Measurements from ENCODE around the gene OPN4.
A peak's percentile ranks its signal among the peaks of the same experiment; 100 is the strongest.

Gene OPN4

DNA sequence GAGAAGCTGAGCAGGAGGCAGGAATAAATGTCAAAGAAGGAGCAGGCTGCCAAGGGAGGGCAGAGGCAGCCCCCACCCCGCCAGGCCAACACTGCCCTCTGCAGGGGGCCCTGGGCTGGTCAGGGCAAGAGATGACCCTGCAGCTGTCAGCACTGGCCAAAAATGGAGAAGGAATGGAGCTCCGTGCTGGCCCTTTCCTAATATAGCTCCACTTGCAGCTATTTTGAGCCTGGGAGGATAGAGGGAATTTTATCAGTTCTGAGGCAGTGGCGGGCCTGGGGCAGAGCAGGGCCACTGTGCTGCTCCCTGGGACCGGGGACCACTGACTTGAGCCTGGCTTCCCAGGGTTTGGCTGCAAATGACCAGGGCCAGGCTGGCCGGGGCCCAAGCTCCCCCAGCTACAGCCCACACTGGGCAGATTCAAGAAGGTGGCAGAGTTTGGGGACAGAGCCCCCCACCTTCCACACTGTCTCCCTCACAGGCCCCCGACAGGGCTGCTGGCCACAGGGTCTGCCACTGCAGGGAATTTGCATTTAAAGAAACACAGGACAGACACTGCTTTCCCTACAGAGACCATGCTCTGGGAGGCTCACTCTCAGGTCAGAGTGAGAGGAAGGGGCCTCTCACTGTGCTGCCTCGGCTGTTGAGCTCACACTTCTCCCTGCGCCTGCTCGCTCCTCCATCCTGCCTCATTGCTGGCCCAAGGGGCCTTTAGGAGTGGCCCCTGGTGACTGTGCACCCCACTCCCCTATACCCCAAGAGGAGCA is 30.2 kb downstream of the OPN4 start:
- TF ChIP-seq, protein P1, sequence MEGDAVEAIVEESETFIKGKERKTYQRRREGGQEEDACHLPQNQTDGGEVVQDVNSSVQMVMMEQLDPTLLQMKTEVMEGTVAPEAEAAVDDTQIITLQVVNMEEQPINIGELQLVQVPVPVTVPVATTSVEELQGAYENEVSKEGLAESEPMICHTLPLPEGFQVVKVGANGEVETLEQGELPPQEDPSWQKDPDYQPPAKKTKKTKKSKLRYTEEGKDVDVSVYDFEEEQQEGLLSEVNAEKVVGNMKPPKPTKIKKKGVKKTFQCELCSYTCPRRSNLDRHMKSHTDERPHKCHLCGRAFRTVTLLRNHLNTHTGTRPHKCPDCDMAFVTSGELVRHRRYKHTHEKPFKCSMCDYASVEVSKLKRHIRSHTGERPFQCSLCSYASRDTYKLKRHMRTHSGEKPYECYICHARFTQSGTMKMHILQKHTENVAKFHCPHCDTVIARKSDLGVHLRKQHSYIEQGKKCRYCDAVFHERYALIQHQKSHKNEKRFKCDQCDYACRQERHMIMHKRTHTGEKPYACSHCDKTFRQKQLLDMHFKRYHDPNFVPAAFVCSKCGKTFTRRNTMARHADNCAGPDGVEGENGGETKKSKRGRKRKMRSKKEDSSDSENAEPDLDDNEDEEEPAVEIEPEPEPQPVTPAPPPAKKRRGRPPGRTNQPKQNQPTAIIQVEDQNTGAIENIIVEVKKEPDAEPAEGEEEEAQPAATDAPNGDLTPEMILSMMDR (IDR thresholded peaks at IDR 0.05; ENCODE audit: low read depth, low read length), result peak; percentile 39
- no peak for DNase-seq (ENCODE audit: extremely low read depth, low read depth)

DNA sequence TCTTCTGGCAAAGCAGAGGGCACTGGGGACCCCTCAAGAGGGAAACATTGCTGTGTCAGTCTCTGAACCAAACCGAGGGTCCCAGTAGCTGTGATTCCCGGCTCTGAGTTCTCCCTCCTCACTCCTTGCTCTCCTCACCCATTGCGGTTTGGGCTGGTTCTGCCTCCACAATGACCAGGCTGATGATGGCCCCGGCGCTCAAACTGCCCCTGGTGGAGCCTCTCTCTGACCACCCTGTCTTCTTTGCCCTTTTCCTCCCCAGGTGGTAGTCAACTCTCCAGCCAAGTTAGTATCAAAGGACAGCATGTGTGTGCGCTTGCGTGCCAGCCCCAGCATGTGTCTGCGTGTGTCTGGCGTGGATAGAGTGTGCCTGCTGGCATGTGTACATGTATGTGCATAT is 31.1 kb downstream of the OPN4 start:
- no peak for DNase-seq (ENCODE audit: extremely low read depth, low read depth)
- TF ChIP-seq, protein P1 (IDR thresholded peaks at IDR 0.05; ENCODE audit: low read depth, low read length), result no peak

DNA sequence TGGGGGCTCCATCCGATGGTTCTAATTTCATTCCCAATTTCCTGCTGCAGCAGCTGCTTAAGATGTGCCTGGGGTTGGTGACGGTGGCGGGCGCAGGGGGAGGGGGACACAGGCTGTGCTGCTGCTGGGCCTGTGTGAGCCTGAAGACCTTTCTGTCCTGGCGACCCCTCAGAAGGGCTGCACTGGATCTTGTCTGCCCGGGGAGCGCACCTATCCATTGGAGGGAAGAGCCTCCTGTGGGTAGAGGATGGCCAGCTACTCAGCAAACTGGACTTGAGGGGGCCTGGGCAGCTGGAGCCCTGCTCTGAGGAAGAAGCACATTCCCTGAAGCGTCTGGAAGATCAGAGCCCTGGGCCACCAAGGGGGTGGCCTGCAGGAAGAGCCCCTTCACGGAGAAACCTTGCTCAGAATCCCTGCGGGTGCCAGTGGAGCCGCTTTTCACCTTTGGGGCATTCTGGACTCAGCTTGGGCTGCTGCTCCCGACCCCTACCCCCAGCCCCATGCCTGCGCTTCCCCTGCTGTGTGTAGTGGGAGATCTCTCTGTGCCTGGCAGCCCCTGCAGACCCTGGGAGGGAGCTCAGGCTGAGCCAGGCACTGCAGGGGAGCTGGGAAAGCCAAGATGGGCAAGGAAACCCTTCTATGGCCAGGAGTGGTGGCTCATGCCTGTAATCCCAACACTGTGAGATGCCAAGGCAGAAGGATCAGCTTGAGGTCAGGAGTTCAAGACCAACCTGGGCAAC is 31.7 kb downstream of the OPN4 start:
- TF ChIP-seq, protein P1 (IDR thresholded peaks at IDR 0.05; ENCODE audit: low read depth, low read length), result no peak
- no peak for DNase-seq (ENCODE audit: extremely low read depth, low read depth)

DNA sequence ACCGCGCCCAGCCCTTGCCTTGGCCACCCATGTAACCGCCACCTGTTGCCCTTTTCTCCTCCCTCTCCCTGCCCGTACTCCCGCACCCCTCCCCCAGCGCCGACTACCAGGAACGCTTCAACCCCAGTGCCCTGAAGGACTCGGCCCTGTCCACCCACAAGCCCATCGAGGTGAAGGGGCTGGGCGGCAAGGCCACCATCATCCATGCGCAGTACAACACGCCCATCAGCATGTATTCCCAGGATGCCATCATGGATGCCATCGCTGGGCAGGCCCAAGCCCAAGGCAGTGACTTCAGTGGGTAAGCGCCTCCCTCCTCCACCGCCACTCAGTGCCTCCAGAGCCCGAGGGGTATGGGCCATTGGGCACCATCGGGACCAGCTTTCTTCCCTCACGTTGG is 32.6 kb downstream of the OPN4 start:
- TF ChIP-seq, protein P1 (IDR thresholded peaks at IDR 0.05; ENCODE audit: low read depth, low read length), result no peak
- no peak for DNase-seq (ENCODE audit: extremely low read depth, low read depth)

DNA sequence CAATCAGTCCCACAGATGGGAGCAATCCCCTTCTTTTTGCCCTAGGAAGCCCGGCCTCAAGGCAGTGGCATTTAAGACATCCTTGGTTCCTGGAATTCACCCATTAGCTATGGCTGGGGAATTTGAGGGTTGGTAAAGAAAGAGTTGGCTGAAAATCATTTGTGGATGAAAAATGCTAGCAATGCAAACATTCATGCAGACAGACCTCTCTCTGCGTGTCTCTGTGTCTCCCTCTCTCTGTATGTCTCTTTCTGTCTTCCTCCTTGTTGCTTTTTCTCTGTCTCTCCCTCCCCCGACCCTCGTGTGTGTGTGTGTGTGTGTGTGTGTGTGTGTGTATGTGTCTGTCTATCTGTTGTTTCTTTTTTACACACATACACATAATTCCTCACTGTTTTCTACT is 33.4 kb downstream of the OPN4 start:
- DNase-seq (ENCODE audit: extremely low read depth, low read depth), result peak; percentile 56
- TF ChIP-seq, protein P1 (IDR thresholded peaks at IDR 0.05; ENCODE audit: low read depth, low read length), result no peak

DNA sequence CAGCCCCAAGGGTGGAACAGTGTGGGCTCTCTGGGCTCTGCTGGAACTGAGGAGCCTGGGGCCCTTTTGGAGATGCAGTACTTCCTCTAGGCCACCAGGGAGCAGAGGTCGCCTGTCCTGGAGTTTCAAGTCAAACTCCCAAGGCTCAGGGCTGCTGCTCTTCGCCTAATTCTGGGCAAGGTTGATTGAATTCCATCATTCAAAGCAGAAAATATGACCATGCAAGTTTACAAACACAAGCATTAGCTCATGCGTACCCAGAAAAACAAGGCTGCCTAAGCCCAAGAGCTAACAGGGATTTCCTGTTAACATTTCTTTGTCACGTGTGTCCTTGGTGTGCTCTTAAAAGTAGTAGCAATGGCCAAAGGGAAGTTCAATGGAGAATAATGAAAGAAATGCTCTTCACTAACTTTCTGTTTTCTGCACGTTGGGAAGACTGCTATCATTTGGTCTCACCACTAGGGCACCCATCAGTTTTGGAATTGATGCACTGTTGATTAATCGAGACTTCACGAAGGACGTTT is 34.1 kb downstream of the OPN4 start:
- DNase-seq (ENCODE audit: extremely low read depth, low read depth), result peak; percentile 53
- TF ChIP-seq, protein P1 (IDR thresholded peaks at IDR 0.05; ENCODE audit: low read depth, low read length), result peak; percentile 78

DNA sequence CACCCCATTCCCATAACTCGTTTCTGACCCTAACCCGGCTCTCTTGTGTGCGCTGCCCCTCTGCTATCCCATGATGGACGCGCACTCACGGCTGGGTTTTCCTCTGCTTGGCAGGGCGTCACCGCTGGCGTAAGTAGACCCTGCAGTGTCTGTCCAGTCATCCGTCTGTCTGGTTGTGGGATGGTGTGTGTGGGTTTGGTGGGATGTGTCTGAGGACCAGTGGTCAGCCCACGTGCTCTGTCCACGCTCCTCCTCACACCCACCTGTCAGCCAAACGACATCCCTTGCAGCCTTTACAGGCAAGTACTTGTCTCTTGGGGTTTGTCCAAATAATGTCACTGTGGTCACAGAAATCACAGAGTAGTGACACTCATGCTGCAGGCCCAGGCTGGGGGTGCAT is 34.8 kb downstream of the OPN4 start:
- no peak for DNase-seq (ENCODE audit: extremely low read depth, low read depth)

More for the DNA sequence above, 34.8 kb downstream of the OPN4 start:
- TF ChIP-seq, protein P1 (IDR thresholded peaks at IDR 0.05; ENCODE audit: low read depth, low read length), result no peak

All from AG09319 (cell line).